Right hindlimb (tissue), 1 donor: ENCODE data around the gene LYPD3.
"Not testable (repeated sequence)": the region's sequence is repeated elsewhere in the genome, so short reads cannot be mapped to it uniquely, and the experiment has no call there.

Experiments
- DNase-seq: peaks from one replicate; pipeline ENCODE4 v3.0.0-alpha.2; 2018

LYPD3 gene

DNA sequence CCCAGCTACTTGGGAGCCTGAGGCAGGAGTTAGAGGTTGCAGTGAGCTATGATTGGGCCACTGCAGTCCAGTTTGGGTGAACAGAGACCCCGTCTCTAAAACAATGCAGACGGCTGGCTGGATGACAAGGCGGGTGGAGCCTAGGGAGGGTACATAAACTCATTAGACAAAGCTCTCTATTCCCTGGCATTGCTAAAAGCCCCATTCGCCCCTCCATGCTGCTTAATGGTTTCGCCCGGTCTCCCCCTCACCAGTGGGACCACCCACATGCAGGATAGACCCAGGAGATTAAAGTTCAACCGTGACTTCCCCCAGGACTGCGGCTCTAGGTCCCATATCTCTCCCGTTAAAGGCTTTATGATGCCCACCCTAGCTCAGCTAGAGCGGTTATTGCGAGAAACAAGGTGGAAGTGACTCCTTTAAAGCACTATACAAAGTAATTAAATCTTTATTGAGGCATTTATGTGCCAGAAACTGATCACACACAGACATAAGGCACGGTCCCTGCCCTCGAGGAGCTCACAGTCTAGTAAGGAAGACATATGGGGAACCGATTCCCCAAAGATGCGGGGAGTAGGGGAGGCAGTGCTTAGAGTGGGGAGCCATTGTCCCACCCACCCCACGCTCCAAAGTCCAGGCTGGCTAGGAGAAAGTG is 4.9 kb downstream of the LYPD3 start:
- DNase-seq, result no peak

DNA sequence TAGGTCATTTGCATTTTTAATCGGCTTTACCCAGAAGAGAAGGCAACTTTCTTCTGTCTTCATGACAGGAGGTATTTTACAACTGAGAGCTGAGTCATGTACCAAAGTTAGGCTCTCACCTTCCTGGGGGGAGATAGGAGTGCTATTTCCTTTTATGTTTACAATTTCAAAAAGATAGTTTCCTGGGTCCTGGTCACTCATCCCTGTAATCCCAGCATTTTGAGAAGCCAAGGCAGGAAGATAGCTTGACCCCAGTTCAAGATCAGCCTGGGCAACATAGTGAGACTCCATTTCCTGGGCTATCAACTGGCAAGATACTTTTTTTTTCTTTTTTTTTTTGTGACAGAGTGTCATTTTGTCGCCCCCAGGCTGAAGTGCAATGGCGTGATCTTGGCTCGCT is 7.6 kb downstream of the LYPD3 start:
- no peak for DNase-seq

DNA sequence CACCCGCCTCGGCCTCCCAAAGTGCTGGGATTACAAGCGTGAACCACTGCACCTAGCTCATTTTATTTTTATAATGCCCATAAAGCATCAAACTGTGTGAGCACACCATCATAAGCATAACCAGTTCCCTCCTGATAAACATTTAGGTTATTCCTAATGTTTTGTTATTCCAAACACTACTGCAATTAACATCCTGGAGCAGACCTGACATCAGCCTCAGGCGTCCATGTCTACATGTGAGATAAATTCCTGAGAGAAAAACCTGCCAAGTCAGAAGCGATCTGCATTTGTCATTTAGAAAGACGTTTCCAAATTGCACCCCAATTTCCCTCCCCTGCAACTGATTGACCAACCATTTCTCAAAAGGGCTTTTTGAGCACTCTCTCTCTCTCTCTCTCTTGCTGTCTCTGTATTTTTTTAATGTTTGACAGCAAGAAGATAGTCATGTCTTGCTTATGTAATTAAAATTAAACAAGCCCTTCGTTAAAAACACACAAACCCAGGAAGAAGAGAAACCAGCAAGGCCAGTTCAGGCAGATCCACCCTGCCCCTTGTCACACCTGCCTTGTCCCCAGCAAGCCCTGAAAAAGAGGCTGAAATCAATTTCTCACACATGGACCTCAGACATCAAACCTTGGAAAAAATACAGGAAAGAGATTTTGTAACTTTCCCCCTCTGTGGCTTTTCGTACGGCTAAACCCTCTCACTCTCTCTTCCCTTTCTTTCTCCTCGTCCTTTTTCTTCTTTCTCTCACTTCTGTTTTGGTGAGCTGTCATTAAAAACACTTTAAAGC is 9.9 kb downstream of the LYPD3 start:
- no peak for DNase-seq

DNA sequence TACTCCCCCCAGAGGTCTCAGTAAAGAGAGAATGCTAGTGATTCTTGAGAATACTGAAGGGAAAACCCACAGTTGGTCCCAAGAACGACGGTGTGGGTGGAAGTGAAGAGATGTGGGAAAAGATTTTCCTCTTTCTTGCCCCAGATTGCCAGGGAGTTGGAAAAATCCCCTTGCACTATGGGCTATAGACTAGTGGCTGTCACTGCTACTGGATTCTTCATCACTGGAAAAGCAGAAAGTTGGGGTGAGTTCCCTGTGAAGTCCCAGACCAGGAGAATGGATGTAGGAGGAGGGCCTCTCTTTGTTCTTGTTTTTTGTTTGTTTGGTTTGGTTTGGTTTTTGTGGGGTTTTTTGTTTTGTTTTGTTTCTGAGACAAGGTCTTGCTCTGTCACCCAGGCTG is 11.4 kb downstream of the LYPD3 start:
- no peak for DNase-seq

DNA sequence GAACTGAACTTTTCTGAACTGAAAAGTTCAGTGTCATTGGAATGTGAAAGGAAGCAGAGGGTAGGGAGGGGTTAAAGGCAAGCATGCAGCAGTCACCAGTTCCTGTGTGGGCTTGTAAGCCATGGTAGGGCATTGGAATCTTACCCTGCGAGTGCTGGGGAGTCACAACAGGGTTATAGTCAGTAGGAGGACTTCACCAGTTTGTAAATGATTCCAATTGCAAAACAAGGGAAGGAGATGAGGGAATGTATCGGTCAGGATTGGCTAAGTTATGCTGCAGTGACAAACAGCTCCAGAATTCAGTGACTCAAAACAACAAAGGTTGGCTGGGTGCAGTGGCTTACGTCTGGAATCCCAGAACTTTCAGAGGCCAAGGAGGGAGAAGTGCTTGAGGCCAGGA is 12.8 kb downstream of the LYPD3 start:
- DNase-seq, result no peak

DNA sequence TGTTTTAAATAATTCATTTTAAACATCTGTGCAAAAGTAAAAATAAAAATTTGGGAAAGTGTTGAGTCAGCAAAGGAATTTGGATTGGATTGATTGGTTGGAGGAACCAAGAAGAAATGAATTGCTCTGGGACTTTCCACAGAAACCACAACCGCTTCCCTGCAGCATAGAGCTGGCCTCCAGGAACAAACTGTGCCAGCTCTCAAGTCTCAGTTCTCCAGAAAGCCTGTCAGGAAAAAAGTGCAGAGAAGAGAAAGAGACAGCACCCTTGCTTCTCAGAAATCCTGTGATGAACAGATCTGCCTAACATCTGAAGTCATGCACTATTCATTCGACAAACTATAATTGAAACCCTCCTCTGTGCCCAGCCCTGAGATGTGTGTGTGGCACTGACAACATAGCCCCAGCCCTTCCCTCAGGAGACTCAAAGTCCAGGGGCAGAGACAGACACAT is 14.8 kb downstream of the LYPD3 start:
- no peak for DNase-seq

DNA sequence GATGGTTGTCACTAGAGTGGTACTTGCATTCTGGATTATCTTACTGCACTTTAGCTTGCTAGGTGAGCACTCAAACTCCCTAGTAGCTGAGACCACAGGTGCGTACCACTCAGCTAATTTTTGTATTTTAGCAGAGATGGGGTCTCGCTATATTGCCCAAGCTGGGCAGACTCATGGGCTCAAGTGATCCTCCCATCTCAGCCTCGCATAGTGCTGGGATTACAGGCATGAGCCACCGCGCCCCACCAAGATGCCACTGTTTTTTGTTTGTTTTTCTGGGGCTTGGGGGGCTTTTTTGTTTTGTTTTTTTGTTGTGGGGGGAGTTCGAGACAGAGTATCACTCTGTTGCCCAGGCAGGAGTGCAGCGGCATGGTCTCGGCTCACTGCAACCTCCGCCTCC is 17.8 kb downstream of the LYPD3 start:
- no peak for DNase-seq

DNA sequence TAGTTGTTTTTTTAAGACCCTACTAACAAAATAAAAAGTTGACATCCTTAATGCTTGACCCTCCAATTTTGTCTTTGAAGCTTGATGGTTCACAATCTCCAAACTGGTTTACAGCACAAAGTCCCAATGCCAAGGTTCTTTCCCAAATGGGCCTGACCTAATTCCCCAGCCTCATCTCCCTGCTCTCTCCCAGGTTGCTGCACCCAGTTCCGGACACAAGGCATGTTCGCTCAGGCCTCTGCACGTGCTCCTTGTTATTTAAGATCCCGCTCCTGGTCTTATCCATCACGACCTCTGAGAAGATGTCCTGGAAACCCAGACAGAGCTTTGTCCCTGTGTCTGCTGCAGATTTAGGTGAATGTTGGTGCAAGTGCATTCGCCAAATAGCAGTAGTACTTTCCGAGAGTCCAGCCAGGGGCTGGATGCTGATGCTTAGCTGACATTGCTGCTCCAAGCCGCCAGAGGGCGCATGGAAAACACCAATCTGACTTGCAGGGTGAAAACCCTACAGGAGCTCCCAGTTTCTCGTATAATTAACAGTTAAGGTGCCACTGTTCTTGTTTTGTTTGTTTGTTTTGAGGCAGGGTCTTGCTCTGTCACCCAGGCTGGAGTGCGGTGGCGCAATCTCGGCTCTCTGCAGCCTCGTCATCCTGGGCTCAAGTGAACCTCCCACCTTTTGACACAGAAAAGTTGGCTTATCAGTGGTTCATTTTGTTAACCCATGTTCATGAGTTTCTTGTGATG is 18.5 kb downstream of the LYPD3 start:
- peak; percentile 82 for DNase-seq

DNA sequence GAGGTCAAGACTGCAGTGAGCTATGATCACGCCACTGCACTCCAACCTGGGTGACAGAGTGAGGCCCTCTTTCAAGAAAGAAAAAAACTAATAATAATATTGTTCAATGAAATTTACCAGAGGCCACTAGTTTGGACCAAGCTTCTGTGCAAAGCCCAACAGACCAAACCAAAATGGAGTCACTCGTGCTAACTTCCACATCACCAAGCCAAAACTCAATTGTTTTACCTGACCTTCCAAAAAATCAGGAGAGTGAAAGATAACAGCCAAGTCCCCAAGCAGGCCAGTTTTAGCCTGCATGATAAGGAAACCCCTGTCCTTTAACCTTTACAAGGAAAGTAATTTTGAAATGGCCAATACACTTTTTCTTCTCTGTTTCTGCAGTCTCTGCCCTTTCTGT is 20.0 kb downstream of the LYPD3 start:
- no peak for DNase-seq

DNA sequence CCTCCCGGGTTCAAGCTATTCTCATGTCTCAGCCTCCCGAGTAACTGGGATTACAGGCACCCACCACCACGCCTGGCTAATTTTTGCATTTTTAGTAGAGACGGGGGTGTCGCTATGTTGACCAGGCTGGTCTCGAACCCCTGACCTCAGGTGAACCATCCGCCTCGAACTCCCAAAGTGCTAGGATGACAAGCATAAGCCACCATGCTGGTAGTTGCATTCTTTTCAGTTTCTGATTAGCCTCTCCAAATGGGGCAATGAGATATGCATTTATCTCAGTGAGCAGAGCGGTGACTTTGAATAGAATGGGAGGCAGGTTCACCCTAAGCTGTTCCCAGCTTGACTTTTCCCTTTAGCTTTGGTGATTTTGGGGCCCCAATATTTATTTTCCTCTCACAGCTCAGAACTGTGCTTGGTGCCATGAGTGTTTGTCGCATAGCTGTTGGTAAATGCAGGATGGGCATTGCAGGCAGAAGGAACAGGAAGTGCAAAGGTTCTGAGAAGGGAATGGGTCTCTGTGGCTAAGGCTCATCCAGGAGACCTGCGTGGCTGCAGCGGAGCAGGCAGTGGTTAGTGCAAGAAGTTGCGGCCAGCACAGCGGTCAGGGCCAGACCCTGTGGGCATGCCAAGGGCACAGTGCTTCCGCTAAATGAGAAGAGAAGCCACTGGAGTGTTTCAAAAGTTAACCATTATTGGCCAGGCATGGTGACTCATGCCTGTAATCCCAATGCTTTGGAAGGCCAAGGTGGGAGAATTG is 20.7 kb downstream of the LYPD3 start:
- no peak for DNase-seq

DNA sequence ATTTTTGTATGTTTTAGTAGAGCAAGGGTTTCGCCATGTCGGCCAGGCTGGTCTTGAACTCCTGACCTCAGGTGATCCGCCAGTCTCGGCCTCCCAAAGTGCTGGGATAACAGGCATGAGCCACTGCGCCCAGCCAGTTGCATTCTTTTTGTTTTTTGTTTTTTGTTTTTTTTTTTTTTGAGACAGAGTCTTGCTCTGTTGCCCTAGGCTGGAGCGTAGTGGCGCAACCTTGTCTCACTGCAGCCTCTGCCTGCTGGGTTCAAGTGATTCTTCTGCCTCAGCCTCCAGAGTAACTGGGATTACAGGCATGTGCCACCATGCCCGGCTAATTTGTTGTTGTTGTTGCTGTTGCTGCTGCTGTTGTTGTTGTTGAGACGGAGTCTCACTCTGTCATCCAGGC is 21.3 kb downstream of the LYPD3 start:
- not testable (repeated sequence) for DNase-seq

DNA sequence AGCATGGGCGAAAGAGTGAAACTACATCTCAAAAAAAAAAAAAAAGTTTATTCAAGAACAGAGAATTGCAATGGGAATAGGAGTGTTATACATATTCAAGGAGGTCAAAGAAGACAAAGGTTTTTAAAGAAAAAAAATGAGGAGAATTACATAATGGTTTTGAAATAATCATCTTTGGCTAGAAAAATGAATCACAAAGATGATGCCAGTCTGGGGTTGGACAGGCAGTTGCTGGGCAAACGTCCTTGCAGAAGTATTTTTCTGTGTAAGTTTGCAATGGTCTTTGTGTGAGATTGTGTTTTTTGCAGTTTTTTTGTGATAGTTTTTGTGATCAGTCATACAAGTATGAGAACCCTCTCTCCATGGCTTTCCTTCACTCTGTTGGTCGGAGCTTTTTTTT is 23.7 kb downstream of the LYPD3 start:
- no peak for DNase-seq

DNA sequence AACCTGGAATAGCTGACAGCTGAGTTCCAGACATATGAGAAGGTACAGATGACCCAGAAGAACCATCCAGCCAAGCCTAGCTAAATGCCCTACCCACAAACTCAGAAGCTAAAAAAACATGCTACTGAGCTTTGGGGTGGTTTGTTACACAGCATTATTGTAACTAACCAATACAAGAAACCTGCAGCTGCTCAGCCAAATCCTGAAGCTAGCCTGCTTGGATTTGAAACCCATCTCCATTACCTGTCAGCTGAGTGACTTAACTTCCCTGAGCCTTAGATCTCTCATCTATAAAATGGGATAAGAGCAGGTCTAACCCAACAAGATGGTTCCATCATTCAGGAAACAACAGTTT is 25.7 kb downstream of the LYPD3 start:
- DNase-seq, result no peak

DNA sequence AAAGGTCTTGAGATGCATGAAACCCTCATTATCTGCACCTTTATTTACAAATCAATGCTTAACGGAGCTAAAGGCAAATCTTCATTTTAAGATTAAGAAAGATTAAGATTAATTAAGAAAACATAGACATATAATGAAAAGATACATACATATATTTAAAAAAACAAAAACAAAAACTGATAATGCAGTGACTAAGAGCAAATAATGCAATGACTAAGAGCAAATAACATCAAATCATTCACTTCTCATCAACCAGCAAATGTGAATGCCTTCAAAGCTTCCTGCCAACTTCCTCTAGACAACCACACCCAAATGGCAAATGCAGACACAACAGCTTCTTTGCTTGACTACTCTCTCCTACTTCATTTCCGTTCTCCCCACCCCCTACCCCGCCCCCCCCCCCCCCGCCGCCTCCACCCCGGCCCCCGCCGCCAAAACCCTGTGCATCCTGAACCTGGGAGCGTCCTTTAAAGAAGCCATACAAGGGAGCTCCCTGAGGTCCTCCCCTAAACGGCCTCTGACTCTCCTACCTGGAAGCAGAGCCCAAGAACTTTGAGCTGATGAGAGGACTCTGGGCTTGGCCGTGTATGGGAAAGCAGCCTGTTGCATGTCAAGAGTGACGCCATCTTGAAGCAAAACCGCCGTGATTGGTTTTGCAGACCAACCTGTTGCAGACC is 26.2 kb downstream of the LYPD3 start:
- DNase-seq, result no peak

DNA sequence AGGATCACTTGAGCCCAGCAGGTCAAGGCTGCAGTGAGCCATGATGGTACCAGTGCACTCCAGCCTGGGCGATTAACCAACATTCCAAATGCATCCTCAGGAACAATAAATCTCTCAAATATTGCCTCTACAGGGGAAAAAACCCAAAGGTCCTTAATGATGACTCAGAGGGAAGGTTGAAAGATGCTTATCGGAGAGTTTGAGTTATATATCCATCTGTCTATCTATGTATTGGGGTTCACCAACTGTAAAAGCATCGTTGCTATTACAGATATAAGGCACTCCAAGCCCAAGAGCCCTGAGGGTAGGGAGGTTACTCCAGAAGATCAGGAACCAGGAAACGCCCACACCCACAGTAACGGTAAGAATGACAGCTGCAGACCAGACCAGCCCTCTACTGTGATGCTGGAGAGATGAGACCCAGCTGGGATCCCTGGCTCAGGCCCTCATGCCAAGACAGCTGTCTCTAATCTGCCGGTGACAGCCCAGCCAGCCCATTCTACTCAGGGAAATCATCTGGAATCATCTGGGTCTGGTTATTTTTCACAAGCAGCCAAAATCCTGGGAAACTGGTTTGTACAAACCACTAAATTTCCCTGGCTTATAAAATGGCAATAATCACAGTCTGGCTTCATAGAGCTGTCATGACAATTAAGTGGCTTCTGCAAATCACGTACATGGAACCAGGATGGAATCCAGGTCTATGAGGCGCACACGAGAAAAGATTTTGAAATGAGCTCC is 26.9 kb downstream of the LYPD3 start:
- peak; percentile 83 for DNase-seq

DNA sequence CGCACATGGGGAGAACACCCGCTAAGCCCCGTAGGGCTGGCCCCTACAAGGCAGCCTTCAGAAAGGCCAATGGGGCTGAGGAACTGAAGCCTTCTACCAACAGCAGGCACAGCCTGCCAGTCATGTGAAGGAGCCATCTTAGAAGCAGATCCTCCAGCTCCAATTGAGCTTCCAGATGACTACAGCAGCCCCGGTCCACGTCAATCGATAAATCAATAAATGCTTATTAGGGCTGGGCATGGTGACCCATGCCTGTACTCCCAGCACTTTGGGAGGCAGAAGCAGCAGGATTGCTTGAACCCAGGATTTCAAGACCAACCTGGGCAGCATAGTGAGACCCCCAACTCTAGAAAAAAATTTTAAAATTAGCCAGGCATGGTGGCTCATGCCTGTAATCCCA is 27.7 kb downstream of the LYPD3 start:
- no peak for DNase-seq

DNA sequence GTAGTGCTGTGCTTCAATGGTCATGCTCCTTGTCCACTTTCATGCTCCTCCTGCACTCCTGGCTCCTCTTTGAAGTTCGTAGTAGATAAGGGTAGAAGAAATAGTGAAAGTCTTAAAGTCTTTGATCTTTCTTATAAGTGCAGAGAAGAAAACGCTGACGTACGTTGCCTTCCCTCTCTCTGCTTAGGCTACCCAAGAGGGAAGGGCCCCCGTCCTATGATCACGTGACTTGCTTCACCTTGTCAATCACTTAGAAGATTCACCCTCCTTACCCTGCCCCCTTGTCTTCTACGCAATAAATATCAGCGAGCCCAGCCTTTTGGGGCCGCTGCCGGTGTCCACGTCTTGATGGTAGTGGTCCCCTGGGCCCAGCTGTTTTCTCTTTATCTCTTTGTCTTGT is 28.1 kb downstream of the LYPD3 start:
- not testable (repeated sequence) for DNase-seq

DNA sequence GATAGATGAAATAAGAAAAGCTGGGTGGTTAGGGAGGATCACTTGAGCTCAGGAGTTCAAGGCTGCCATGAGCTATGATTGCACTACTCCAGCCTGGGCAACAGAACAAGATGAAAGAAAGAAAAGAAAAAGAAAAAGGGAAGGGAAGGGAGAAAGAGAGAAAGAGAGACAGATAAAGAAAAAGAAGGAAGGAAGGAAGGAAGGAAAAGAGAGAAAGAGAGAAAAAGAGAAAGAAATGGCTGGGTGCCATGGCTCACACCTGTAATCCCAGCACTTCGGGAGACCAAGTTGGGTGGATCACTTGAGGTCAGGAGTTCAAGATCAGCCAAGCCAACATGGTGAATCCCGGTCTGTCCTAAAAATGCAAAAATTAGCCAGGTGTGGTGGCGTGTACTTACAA is 29.6 kb downstream of the LYPD3 start:
- DNase-seq, result no peak

DNA sequence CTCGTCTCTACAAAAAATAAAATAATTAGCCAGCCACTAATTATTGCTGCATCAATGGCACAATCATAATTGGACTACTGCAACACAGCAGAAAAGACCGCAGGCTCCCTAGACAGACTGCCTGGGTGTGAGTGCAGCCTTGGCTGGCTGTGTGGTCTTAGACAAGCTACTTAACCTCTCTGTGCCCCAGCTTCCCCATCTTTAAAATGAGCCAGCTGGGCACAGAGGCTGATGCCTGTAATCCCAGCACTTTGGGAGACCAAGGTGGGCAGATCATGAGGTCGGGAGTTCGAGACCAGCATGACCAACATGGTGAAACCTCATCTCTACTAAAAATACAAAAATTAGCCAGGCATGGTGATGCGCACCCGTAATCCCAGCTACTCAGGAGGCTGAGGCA is 31.7 kb downstream of the LYPD3 start:
- DNase-seq, result no peak

DNA sequence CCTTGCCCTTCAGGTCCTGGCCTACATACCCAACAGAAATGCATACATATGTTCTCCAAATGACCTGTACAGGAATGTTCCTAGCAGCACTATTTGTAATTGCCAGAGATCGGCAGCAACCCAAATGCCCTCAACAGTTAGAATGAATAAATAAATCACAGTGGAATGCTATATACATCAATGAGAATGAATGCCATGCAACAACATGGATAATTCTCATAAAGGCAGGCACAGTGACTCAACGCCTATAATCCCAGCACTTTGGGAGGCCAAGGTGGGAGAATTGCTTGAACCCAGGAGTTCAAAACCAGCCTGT is 32.1 kb downstream of the LYPD3 start:
- DNase-seq, result no peak

DNA sequence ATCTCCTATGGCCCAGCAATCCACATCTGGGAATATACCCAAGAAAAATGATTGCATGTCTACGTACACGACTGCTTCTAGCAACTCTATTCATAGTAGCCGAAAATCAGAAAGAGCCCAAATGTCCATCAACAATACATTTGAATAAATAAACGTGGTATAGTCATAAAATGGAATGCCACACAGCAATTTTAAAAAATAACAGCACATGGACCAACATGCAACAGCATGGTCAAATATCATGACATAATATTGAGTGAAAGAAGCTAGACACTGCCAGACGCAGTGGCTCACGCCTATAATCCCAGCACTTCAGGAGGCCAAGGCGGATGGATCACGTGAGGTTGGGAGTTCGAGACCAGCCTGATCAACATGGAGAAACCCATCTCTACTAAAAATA is 34.4 kb downstream of the LYPD3 start:
- DNase-seq, result no peak

DNA sequence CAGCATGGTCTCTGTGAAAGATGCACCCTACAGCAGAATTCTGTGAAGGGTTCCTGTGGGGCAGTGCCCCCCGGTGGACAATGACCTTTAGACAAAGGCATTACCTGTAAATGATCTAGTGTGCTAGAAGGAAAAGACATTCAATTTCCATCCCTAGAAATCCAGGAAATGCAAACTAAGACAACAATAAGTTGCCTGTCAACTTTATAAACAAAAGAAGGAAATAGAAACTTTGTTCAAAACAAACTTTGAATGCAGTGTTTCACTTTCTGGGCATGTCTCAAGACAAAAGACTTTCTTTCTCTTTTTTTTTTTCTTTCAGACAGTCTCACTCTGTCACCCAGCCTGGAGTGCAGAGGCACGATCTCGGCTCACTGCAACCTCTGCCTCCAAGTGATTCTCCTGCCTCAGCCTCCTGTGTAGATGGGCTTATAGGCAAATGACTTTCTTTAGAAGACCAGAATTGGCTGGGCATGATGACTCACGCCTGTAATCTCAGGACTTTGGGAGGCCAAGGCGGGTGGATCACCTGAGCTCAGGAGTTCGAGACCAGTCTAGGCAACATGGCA is 35.2 kb downstream of the LYPD3 start:
- DNase-seq, result no peak
